CMK (cell line): ENCODE measurements around the gene IARS2.
"Not testable (repeated sequence)": the region's sequence is repeated elsewhere in the genome, so short reads cannot be mapped to it uniquely, and the experiment has no call there.

Experiments used
- DNase-seq: peaks from one replicate; pipeline ENCODE4 v3.0.0-alpha.2; 2010; ENCODE audit warnings: low read depth

The IARS2 gene

DNA sequence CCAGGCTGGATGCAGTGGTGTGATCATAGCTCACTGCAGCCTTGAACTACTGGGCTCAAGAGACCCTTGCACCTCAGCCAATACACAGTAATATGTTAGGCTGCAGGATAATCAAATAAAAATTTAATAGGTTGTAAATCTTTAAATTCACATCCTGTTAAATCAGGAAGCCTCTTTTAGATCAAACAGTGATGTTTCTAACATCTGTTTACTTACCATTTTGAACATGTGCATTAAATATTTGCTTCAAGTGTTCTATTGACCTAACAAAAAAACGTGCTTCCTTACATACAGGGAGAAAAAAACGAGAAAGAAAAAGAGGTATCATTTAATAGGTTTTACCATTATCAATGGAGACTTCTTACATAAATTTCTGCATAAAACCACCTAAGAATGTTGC lies 70.6 kb downstream of the IARS2 start:
- DNase-seq: no peak

- no peak for DNase-seq
Observed at GRCh38 chr1:220166853-220167252, 72.9 kb downstream of the IARS2 start.

DNA sequence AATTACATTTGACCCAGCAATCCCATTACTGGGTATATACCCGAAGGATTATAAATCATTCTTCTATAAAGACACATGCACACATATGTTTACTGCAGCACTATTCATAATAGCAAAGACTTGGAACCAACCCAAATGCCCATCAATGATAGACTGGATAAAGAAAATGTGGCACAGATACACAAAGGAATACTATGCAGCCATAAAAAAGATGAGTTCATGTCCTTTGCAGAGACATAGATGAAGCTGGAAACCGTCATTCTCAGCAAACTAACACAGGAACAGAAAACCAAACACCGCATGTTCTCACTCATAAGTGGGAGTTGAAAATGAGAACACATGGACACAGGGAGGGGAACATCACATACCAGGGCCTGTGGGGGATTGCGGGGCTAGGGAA lies 76.0 kb downstream of the IARS2 start:
- DNase-seq: not testable (repeated sequence)

- no peak for DNase-seq
Observed at GRCh38 chr1:220170836-220171526, 77.0 kb downstream of the IARS2 start.

GRCh38 chr1:220176540-220176939 lies 82.6 kb downstream of the IARS2 start:
- no peak for DNase-seq

DNA sequence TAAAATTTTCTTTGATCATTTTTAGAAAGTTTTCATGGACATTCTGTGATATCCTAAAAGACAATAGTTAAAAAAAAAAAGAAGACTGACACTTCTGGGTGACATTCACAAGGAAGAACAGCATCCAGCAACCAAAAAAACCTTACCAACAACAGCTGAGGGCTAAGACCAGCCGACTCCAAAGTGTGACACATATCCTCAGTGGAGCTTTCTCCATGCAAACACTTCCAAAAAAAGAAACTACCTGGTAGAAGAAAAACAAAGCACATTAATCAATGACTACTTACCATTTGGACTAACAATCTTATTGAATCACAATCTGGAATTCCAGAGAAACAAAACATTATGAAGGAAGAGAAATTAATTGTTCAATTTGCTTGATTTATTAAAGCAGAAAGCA lies 88.2 kb downstream of the IARS2 start:
- DNase-seq: no peak

- DNase-seq: no peak
Observed at GRCh38 chr1:220182656-220183055, 88.7 kb downstream of the IARS2 start.

DNA sequence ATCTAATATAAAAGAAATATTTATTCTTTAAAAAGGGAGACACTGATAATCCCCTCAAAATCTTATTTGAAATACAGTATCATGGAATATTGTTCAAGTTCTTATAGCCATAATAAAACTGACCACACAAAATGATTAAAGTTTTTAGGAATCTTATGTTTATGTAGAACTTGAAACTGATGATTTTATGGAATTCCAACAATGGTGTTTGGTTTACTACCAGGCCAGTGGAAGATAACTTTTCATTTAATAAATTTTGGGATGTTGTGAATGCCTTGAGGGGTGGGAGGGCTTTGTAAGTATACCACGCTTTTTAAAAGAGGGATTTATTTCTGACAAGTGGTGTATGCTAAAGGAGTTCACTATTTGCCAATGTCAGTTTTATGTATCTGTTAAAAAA lies 90.6 kb downstream of the IARS2 start:
- no peak for DNase-seq

GRCh38 chr1:220186752-220187151 lies 92.8 kb downstream of the IARS2 start:
- DNase-seq: no peak

DNA sequence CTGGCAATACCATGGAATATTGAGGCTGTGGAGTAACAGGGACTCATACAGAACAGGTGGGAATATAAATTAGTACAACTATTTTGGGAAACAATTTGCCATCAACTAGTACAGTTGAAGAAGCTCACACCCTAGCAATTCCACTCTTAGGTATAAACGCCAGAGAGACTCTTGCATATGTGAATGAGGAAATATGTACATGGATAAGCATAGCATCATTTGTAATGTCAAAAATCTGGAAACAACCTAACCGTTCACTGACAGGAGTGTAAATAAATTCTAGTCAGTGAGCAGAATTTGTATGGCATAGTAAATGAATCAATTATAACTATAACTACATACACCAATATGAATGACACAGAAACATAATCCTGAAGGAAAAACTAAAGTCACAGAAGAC lies 94.6 kb downstream of the IARS2 start:
- no peak for DNase-seq

DNA sequence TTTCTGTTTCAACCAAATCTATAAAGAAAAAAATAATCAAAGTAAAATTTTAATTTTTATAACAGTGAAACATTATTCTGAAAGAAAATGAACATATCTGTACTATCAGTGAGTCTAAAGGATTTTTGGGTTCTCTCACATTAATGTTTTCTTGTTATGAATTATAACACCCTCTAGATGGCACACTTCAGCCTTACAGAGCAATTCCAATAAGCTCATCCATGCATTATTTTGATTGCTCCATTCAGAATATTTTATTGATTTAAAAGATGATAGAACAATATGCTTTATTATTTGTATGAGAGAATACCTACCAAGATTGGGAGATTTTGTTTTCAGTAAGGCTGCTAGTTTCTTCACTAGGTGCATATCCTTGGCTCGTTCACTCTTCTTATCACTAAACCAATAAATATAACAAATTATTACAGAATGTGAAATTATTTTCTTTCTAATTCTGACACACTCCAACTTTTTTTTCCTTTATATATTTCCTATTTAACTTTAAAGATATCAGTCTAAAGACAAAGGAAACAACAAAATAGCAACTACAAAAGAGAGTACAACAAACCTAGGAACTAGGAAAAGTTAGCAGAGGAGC lies 95.9 kb downstream of the IARS2 start:
- DNase-seq: peak; percentile 5

DNA sequence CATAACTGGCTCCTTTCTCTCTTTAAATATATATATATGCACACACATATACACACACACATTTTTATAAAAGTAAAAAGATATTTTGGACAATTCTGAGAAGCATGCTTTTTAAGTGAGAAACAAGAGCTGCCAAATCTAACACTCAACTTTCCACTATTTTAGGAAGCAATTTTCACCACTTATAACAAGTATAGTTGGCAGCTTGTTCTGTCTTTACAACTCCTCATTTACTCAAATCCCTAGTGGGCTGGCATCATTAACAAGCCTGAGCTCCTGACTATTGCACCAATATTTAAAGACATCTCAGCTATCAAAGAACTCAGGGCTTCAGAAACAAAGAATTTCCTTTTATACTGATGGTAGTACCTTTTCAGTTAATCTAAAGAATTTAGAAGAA lies 101.8 kb downstream of the IARS2 start:
- DNase-seq: no peak
